ENCODE data around the gene CALML5. TPM values are rescaled to one million over a fixed set of nuclear protein-coding genes. Genes with fewer than 3 reads are reported as not detected.
"Not testable (repeated sequence)": the region's sequence is repeated elsewhere in the genome, so short reads cannot be mapped to it uniquely, and the experiment has no call there.

CALML5 gene
- polyA plus RNA-seq, 1 of the 3 experiments (the other 2 are of a cell fraction) = not detected

GRCh38 chr10:5474642-5475041 is 24.7 kb downstream of the CALML5 start:
- H3K27me3 ChIP-seq (ENCODE audit: insufficient read depth); H3K79me2 ChIP-seq (ENCODE audit: insufficient read depth); H3F3A ChIP-seq (replicated peaks; ENCODE audit: insufficient read depth); H3K4me1 ChIP-seq (ENCODE audit: control insufficient read depth in 1 of 2, insufficient read depth in 2 of 2, low read depth in 1 of 2, low read length in 1 of 2); H3K9me2 ChIP-seq; H4K20me1 ChIP-seq (ENCODE audit: insufficient read depth); H3K9me3 ChIP-seq; H3K9ac ChIP-seq; H3K27ac ChIP-seq (ENCODE audit: low read depth in 2 of 2, low read length in 1 of 2); DNase-seq; H2AFZ ChIP-seq (ENCODE audit: low read depth); H3K36me3 ChIP-seq (replicated peaks in 1 of 2; ENCODE audit: control insufficient read depth in 1 of 2, insufficient read depth in 2 of 2, low read length in 1 of 2); H3K4me3 ChIP-seq (ENCODE audit: low read depth in 2 of 2, low read length in 1 of 2); H3K4me2 ChIP-seq; POLR2A ChIA-PET: not testable (repeated sequence)
- WGBS (ENCODE audit: low lambda C conversion rate) = 69% methylated on average over 4 of the region's 4 CpGs
- CTCF ChIA-PET = interaction anchor here (1.4 kb wide), 1 partner anchor 149 kb away, joined by 3 read pairs; no protein-coding TSS in a partner anchor

- ChIA-PET POLR2A (no interaction called here), CTCF (no interaction called here)
- Histone ChIP-seq H3K9me3 (no peaks in the 10 kb centered on the region), H2AFZ (ENCODE audit: low read depth) (no peak overlapping the region), H3K9ac (no peak overlapping the region), H3K79me2 (ENCODE audit: insufficient read depth) (no peaks in the 10 kb centered on the region), H4K20me1 (ENCODE audit: insufficient read depth) (no peaks in the 10 kb centered on the region), H3F3A (replicated peaks; ENCODE audit: insufficient read depth) (no peaks in the 10 kb centered on the region), H3K4me1 (ENCODE audit: control insufficient read depth in 1 of 2, insufficient read depth in 2 of 2, low read depth in 1 of 2, low read length in 1 of 2) (peaks cover 0 to 8% of the 10 kb centered on the region in 2 experiments; a peak in 1 of 4 replicates), H3K4me3 (ENCODE audit: low read depth in 2 of 2, low read length in 1 of 2) (no peak overlapping the region), H3K4me2 (no peak overlapping the region), H3K36me3 (replicated peaks in 1 of 2; ENCODE audit: control insufficient read depth in 1 of 2, insufficient read depth in 2 of 2, low read length in 1 of 2) (no peaks in the 10 kb centered on the region), H3K27ac (ENCODE audit: low read depth in 2 of 2, low read length in 1 of 2) (no peak overlapping the region), H3K9me2 (no peaks in the 10 kb centered on the region), H3K27me3 (ENCODE audit: insufficient read depth) (no peaks in the 10 kb centered on the region)
- DNase-seq = no peak
- no peak for TF ChIP-seq RXRA (IDR thresholded peaks at IDR 0.05; ENCODE audit: borderline replicate concordance, low read depth)
- no peak for TF ChIP-seq CTCF (IDR thresholded peaks at IDR 0.05)
- TF ChIP-seq GATA2 (CRISPR knock-in tag; IDR thresholded peaks at IDR 0.05) = no peak
- no peak for TF ChIP-seq RCOR1 (IDR thresholded peaks at IDR 0.05; ENCODE audit: low read length)
- WGBS (ENCODE audit: low lambda C conversion rate) = 91% methylated on average over 13 of the region's 15 CpGs
Observed at GRCh38 chr10:5470062-5470751, 29.2 kb downstream of the CALML5 start.

- no peak overlapping the region for H3K9ac ChIP-seq
- DNase-seq = no peak
- CTCF ChIA-PET = interaction anchor here (2.8 kb wide), 1 partner anchor 28 kb away, joined by 11 read pairs; no protein-coding TSS in a partner anchor
- no peaks in the 10 kb centered on the region for H3K36me3 ChIP-seq (replicated peaks in 1 of 2; ENCODE audit: control insufficient read depth in 1 of 2, insufficient read depth in 2 of 2, low read length in 1 of 2)
- no peak overlapping the region for H3K27ac ChIP-seq (ENCODE audit: low read depth in 2 of 2, low read length in 1 of 2)
- TF ChIP-seq RXRA (IDR thresholded peaks at IDR 0.05; ENCODE audit: borderline replicate concordance, low read depth) (no peak), EP300 (IDR thresholded peaks at IDR 0.05; ENCODE audit: borderline replicate concordance in 1 of 2, low read depth in 1 of 2, low read length in 1 of 2) (no peak), TCF12 (IDR thresholded peaks at IDR 0.05) (no peak), GABPA (IDR thresholded peaks at IDR 0.05; ENCODE audit: low read depth) (no peak), USF1 (IDR thresholded peaks at IDR 0.05; ENCODE audit: borderline replicate concordance, low read depth) (no peak), JUND (IDR thresholded peaks at IDR 0.05) (no peak), ELF1 (IDR thresholded peaks at IDR 0.05) (no peak), RCOR1 (IDR thresholded peaks at IDR 0.05; ENCODE audit: low read length) (no peak), SMC3 (IDR thresholded peaks at IDR 0.05; ENCODE audit: low read depth, low read length) (no peak), FOXJ3 (CRISPR knock-in tag; IDR thresholded peaks at IDR 0.05) (no peak), REST (IDR thresholded peaks at IDR 0.05; ENCODE audit: low read depth, low read length) (no peak)
- POLR2A ChIA-PET = no interaction called here
- H2AFZ ChIP-seq (ENCODE audit: low read depth) = no peak overlapping the region
- 93% methylated on average over 10 of the region's 15 CpGs for WGBS (ENCODE audit: low lambda C conversion rate)
- H3K79me2 ChIP-seq (ENCODE audit: insufficient read depth) = no peaks in the 10 kb centered on the region
- H3F3A ChIP-seq (replicated peaks; ENCODE audit: insufficient read depth) = no peaks in the 10 kb centered on the region
- no peaks in the 10 kb centered on the region for H3K9me3 ChIP-seq
- H3K4me2 ChIP-seq = no peak overlapping the region
- H3K4me3 ChIP-seq (ENCODE audit: low read depth in 2 of 2, low read length in 1 of 2) = no peak overlapping the region
- no peaks in the 10 kb centered on the region for H4K20me1 ChIP-seq (ENCODE audit: insufficient read depth)
- no peaks in the 10 kb centered on the region for H3K27me3 ChIP-seq (ENCODE audit: insufficient read depth)
- H3K9me2 ChIP-seq = no peaks in the 10 kb centered on the region
- peaks cover 0 to 8% of the 10 kb centered on the region in 2 experiments; a peak in 1 of 4 replicates for H3K4me1 ChIP-seq (ENCODE audit: control insufficient read depth in 1 of 2, insufficient read depth in 2 of 2, low read depth in 1 of 2, low read length in 1 of 2)
Observed at GRCh38 chr10:5469353-5470061, 29.9 kb downstream of the CALML5 start.

All from SK-N-SH (cell line).